Trophoblast cell (in vitro differentiated cells and primary cell): ENCODE data around the gene HTR3C. TPM values are rescaled to one million over a fixed set of nuclear protein-coding genes. Genes with fewer than 3 reads are reported as not detected.

Source experiments
- DNase-seq, 2 donors: peaks; one replicate each; pipeline ENCODE4 v3.0.0-alpha.2; 2016
- H2AFZ ChIP-seq: 2 replicates; pipeline ENCODE4 v1.6.1; 2013; ENCODE audit warnings: low read length, moderate library complexity, mild to moderate bottlenecking; ENCODE audit not compliant: insufficient read depth, poor library complexity
- H2AK5ac ChIP-seq: 2 replicates; pipeline ENCODE4 v1.6.1; 2013; ENCODE audit warnings: mild to moderate bottlenecking, low read length
- H2BK120ac ChIP-seq: 2 replicates; pipeline ENCODE4 v1.6.1; 2013; ENCODE audit warnings: low read length, mild to moderate bottlenecking, moderate library complexity; ENCODE audit not compliant: insufficient read depth, poor library complexity
- H2BK12ac ChIP-seq: 2 replicates; pipeline ENCODE4 v1.6.1; 2013; ENCODE audit warnings: mild to moderate bottlenecking, low read length, moderate library complexity
- H2BK5ac ChIP-seq: 2 replicates; pipeline ENCODE4 v1.6.1; 2013; ENCODE audit warnings: low read length, low read depth, moderate library complexity, mild to moderate bottlenecking; ENCODE audit not compliant: poor library complexity
- H3K14ac ChIP-seq: 2 replicates; pipeline ENCODE4 v1.6.1; 2013; ENCODE audit warnings: mild to moderate bottlenecking, low read length
- H3K18ac ChIP-seq: 2 replicates; pipeline ENCODE4 v1.6.1; 2013; ENCODE audit warnings: mild to moderate bottlenecking, low read length
- H3K23ac ChIP-seq: 2 replicates; pipeline ENCODE4 v1.6.1; 2013; ENCODE audit warnings: low read length
- H3K27ac ChIP-seq: 2 replicates; pipeline ENCODE4 v1.5.1; 2013; ENCODE audit warnings: low read depth, mild to moderate bottlenecking, inconsistent platforms, low read length, moderate library complexity
- H3K27me3 ChIP-seq: 2 replicates; pipeline ENCODE4 v1.6.1; 2013; ENCODE audit warnings: inconsistent platforms, mild to moderate bottlenecking, low read length, moderate library complexity; ENCODE audit not compliant: insufficient read depth
- H3K36me3 ChIP-seq, 2 experiments: 1 replicate in 1 of 2; 2 replicates in 1 of 2; pipeline ENCODE4 v1.6.1; 2013; ENCODE audit warnings: low read length in 2 of 2, mild to moderate bottlenecking in 2 of 2, moderate library complexity in 1 of 2; ENCODE audit not compliant: insufficient read depth in 2 of 2, control insufficient read depth in 1 of 2
- H3K4ac ChIP-seq: 2 replicates; pipeline ENCODE4 v1.6.1; 2013; ENCODE audit warnings: low read depth, mild to moderate bottlenecking, low read length, moderate library complexity
- H3K4me1 ChIP-seq, 2 experiments: 1 replicate in 1 of 2; 2 replicates in 1 of 2; pipeline ENCODE4 v1.6.1; 2013; ENCODE audit warnings: low read length in 2 of 2, mild to moderate bottlenecking in 2 of 2, moderate library complexity in 1 of 2; ENCODE audit not compliant: insufficient read depth in 2 of 2, control insufficient read depth in 1 of 2
- H3K4me2 ChIP-seq: 2 replicates; pipeline ENCODE4 v1.6.1; 2013; ENCODE audit warnings: inconsistent platforms, mild to moderate bottlenecking, low read length, moderate library complexity
- H3K4me3 ChIP-seq: 2 replicates; pipeline ENCODE4 v1.5.1; 2013; ENCODE audit warnings: mild to moderate bottlenecking, low read depth, low read length, inconsistent platforms
- H3K79me1 ChIP-seq: one replicate; pipeline ENCODE4 v1.6.1; 2013; ENCODE audit warnings: low read length
- H3K79me2 ChIP-seq: 2 replicates; pipeline ENCODE4 v1.6.1; 2013; ENCODE audit warnings: low read length, mild to moderate bottlenecking; ENCODE audit not compliant: control insufficient read depth, insufficient read depth, poor library complexity
- H3K9ac ChIP-seq: 2 replicates; pipeline ENCODE4 v1.6.1; 2013; ENCODE audit warnings: mild to moderate bottlenecking, low read length
- H3K9me3 ChIP-seq: 2 replicates; pipeline ENCODE4 v1.6.1; 2013; ENCODE audit warnings: low read depth, mild to moderate bottlenecking, control low read depth, inconsistent platforms, low read length; ENCODE audit not compliant: insufficient read depth
- H4K12ac ChIP-seq: 2 replicates; pipeline ENCODE4 v1.6.1; 2013; ENCODE audit warnings: low read depth, mild to moderate bottlenecking, low read length, moderate library complexity
- H4K8ac ChIP-seq: 2 replicates; pipeline ENCODE4 v1.6.1; 2013; ENCODE audit warnings: low read depth, mild to moderate bottlenecking, low read length, moderate library complexity
- H4K91ac ChIP-seq: one replicate; pipeline ENCODE4 v1.6.1; 2013; ENCODE audit warnings: low read depth, mild to moderate bottlenecking, low read length, moderate library complexity
- WGBS: extraction: QIAGEN DNeasy Blood & Tissue Kit; methylation state at CpG from one replicate; pipeline ENCODE4 v1.1.7; 2013; ENCODE audit warnings: missing lambda C conversion rate; ENCODE audit not compliant: insufficient read length, insufficient coverage; ENCODE audit errors: extremely low coverage; 5-methylcytosine and 5-hydroxymethylcytosine counted together
- polyA plus RNA-seq: library from polyadenylated mRNA; stranded (reverse); fragments of 200-250 nt; gene quantifications from 2 replicates; pipeline ENCODE4 v1.2.3, GENCODE V29; 2013

Gene HTR3C
- polyA plus RNA-seq: not detected in 2 replicates

- no peak within 1 kb of the TSS for H3K27ac ChIP-seq
- H3K9ac ChIP-seq: no peak within 1 kb of the TSS
Measured at GRCh38 chr3:184052767-184053166, at the start of gene HTR3C. HTR3C (plus strand) TSS chr3:184053047; CDS start chr3:184053081, 34 bp downstream.

GRCh38 chr3:184003187-184003967, 49.5 kb upstream of the HTR3C start:
- Histone ChIP-seq H4K12ac (no peak overlapping the region), H3K4me1 (peaks cover 6 to 10% of the 10 kb centered on the region in 2 experiments), H2BK120ac (no peak overlapping the region), H2BK5ac (no peak overlapping the region), H4K91ac (no peak overlapping the region), H2AFZ (no peak overlapping the region), H3K18ac (no peak overlapping the region), H3K27me3 (no peaks in the 10 kb centered on the region), H3K4me3 (no peak overlapping the region), H3K79me2 (no peaks in the 10 kb centered on the region), H3K79me1 (peaks cover 2% of the 10 kb centered on the region), H3K27ac (no peak overlapping the region), H3K9me3 (no peaks in the 10 kb centered on the region), H2BK12ac (no peak overlapping the region), H3K9ac (no peak overlapping the region), H3K36me3 (peaks cover 2 to 5% of the 10 kb centered on the region in 2 experiments), H2AK5ac (no peak overlapping the region), H3K23ac (no peak overlapping the region), H4K8ac (no peak overlapping the region), H3K4ac (no peak overlapping the region), H3K14ac (no peak overlapping the region), H3K4me2 (no peak overlapping the region)
- peak; percentile 35 to 96 for DNase-seq
- no CpG with 5 or more reads among the region's 5 CpGs for WGBS

More at GRCh38 chr3:184052767-184053166, at the start of gene HTR3C:
- no peaks in the 10 kb centered on the region for H3K27me3 ChIP-seq
- H4K91ac ChIP-seq: no peak within 1 kb of the TSS
- H3K18ac ChIP-seq: no peak within 1 kb of the TSS
- no peaks in the 10 kb centered on the region for H3K79me1 ChIP-seq
- H2AFZ ChIP-seq: no peak within 1 kb of the TSS
- no peak within 1 kb of the TSS for H2AK5ac ChIP-seq
- H3K4me2 ChIP-seq: no peak within 1 kb of the TSS
- no peaks in the 10 kb centered on the region for H3K4me1 ChIP-seq
- H3K23ac ChIP-seq: no peak within 1 kb of the TSS
- DNase-seq: no peak
- no peaks in the 10 kb centered on the region for H3K36me3 ChIP-seq
- H3K79me2 ChIP-seq: peaks cover 2% of the 10 kb centered on the region
- H4K12ac ChIP-seq: no peak within 1 kb of the TSS
- H3K4me3 ChIP-seq: no peak within 1 kb of the TSS
- H2BK120ac ChIP-seq: no peak within 1 kb of the TSS
- H3K9me3 ChIP-seq: peaks cover 2% of the 10 kb centered on the region
- no CpG with 5 or more reads among the region's 4 CpGs for WGBS
- H2BK12ac ChIP-seq: no peak within 1 kb of the TSS
- H3K4ac ChIP-seq: no peak within 1 kb of the TSS
- H3K14ac ChIP-seq: no peak within 1 kb of the TSS
- H4K8ac ChIP-seq: no peak within 1 kb of the TSS
- H2BK5ac ChIP-seq: no peak within 1 kb of the TSS

DNA sequence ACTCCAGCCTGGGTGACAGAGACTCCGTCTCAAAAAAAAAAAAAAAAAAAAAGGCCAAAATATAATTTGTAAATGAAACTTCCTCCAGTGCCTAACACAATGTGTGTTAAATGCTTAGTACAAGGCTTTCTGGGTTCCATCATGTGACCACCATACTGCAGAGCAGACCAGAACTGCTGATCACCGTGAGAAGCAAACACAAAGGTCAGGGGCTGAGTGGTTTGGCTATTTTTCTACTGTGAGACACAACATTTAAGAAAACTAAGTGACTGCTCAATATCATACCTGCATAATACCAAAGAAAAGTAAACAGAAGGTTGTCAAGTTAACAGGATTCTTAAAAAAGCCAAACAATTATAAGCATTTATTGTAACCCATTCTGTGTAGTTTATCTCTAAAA, 48.4 kb upstream of the HTR3C start:
- H2BK5ac ChIP-seq: no peak overlapping the region
- WGBS: no CpG with 5 or more reads among the region's 2 CpGs

DNA sequence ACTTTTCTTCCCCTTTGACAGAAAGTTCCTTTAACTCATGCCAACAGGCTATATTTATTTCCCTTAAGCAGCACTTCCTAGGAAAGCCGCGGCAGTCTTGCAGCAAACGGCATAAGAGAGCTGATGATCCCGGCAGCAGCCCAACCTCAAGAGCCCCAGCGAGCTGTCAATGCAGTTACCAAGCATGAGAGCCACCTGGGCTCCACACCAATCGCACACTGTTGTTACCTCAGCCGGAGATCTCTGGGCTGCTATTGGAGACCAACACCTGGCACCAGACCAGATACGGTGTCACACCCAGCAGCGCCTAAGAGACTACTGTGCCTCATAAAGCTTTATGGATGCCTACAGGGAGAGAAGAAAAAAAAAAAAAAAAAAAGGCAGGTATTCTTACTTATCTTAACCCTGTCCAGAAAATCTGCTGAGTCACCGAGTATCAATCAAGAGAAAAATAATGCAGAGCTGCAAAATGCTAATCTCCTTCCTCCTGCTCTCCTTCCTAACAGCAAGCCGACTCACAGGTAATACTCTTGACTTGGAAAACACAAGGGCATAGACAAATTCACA, 46.8 kb upstream of the HTR3C start:
- Histone ChIP-seq H3K14ac (no peak overlapping the region), H2BK120ac (no peak overlapping the region), H3K79me1 (peaks cover 2% of the 10 kb centered on the region), H3K9ac (no peak overlapping the region), H4K12ac (no peak overlapping the region), H3K36me3 (peaks cover 6 to 9% of the 10 kb centered on the region in 2 experiments), H3K4me1 (peaks cover 6 to 10% of the 10 kb centered on the region in 2 experiments), H2AK5ac (no peak overlapping the region), H3K4me3 (no peak overlapping the region), H2AFZ (no peak overlapping the region), H2BK12ac (peak overlapping the region; percentile 24), H3K27me3 (no peaks in the 10 kb centered on the region), H3K27ac (peak overlapping the region; percentile 12), H4K8ac (no peak overlapping the region), H2BK5ac (no peak overlapping the region), H3K79me2 (no peaks in the 10 kb centered on the region), H3K4me2 (no peak overlapping the region), H3K18ac (no peak overlapping the region), H3K9me3 (no peaks in the 10 kb centered on the region), H4K91ac (peak overlapping the region; percentile 7), H3K23ac (no peak overlapping the region), H3K4ac (no peak overlapping the region)
- peak in 1 of 2 donors; percentile 42 for DNase-seq
- no CpG with 5 or more reads among the region's 11 CpGs for WGBS

More for the DNA sequence above, 48.4 kb upstream of the HTR3C start:
- no peak overlapping the region for H4K91ac ChIP-seq
- peaks cover 2% of the 10 kb centered on the region for H3K79me1 ChIP-seq
- H3K23ac ChIP-seq: no peak overlapping the region
- no peak overlapping the region for H3K4me3 ChIP-seq
- no peak overlapping the region for H2AK5ac ChIP-seq
- H3K27ac ChIP-seq: no peak overlapping the region
- no peak overlapping the region for H2AFZ ChIP-seq
- peaks cover 3 to 8% of the 10 kb centered on the region in 2 experiments for H3K36me3 ChIP-seq
- H3K27me3 ChIP-seq: no peaks in the 10 kb centered on the region
- no peak overlapping the region for H4K12ac ChIP-seq
- no peak overlapping the region for H3K18ac ChIP-seq
- H2BK12ac ChIP-seq: no peak overlapping the region
- no peak overlapping the region for H3K4me2 ChIP-seq
- no peak overlapping the region for H3K9ac ChIP-seq
- no peak overlapping the region for H3K4ac ChIP-seq
- peak; percentile 77 to 82 for DNase-seq
- no peaks in the 10 kb centered on the region for H3K79me2 ChIP-seq
- H2BK120ac ChIP-seq: no peak overlapping the region
- no peaks in the 10 kb centered on the region for H3K9me3 ChIP-seq
- no peak overlapping the region for H4K8ac ChIP-seq
- H3K4me1 ChIP-seq: peaks cover 6 to 10% of the 10 kb centered on the region in 2 experiments
- no peak overlapping the region for H3K14ac ChIP-seq
